NCI-H1930 (cell line): Measurements from ENCODE around the gene HIP1R.
A peak's percentile ranks its signal among the peaks of the same experiment; 100 is the strongest.

Experiments
- DNase-seq, 2 experiments: peaks; one replicate each; lab custom pipeline; 2025; lab: John Stamatoyannopoulos, UW

Gene HIP1R

GRCh38 chr12:122830517-122831214, 4.6 kb upstream of the HIP1R start:
- DNase-seq = no peak

- peak; percentile 35 to 56 for DNase-seq
Observed at GRCh38 chr12:122834104-122834920, 945 bp upstream of the HIP1R start.

GRCh38 chr12:122835750-122836026, 431 bp downstream of the HIP1R start:
- peak in 1 of 2 experiments; percentile 7 for DNase-seq

GRCh38 chr12:122836027-122836921, 1.0 kb downstream of the HIP1R start:
- DNase-seq = no peak

GRCh38 chr12:122837306-122838265, 2.3 kb downstream of the HIP1R start:
- no peak for DNase-seq

GRCh38 chr12:122838841-122839240, 3.6 kb downstream of the HIP1R start:
- DNase-seq = no peak

GRCh38 chr12:122839907-122840554, 4.8 kb downstream of the HIP1R start:
- DNase-seq = no peak

GRCh38 chr12:122840580-122841513, 5.6 kb downstream of the HIP1R start:
- no peak for DNase-seq

- no peak for DNase-seq
Observed at GRCh38 chr12:122841544-122842321, 6.5 kb downstream of the HIP1R start.

- no peak for DNase-seq
Observed at GRCh38 chr12:122842505-122843405, 7.5 kb downstream of the HIP1R start.

GRCh38 chr12:122843455-122843854, 8.2 kb downstream of the HIP1R start:
- no peak for DNase-seq

- DNase-seq = no peak
Observed at GRCh38 chr12:122844366-122844971, 9.2 kb downstream of the HIP1R start.

GRCh38 chr12:122845041-122845864, 10.0 kb downstream of the HIP1R start:
- DNase-seq = no peak

GRCh38 chr12:122845865-122846621, 10.8 kb downstream of the HIP1R start:
- no peak for DNase-seq

- DNase-seq = no peak
Observed at GRCh38 chr12:122846622-122847515, 11.6 kb downstream of the HIP1R start.
